HG03469 (cell line): ENCODE measurements around the gene GOLGA6C.
"Not testable (repeated sequence)": the region's sequence is repeated elsewhere in the genome, so short reads cannot be mapped to it uniquely, and the experiment has no call there.

ENCODE experiments used
- ATAC-seq: cut with Tn5 transposase; IDR thresholded peaks from one replicate; pipeline ENCODE4 v1.9.1; 2021; ENCODE audit warnings: mild to moderate bottlenecking, moderate library complexity, moderate number of reproducible peaks; ENCODE audit not compliant: unreplicated experiment

The GOLGA6C gene

GRCh38 chr15:75258034-75258433, at the start of gene GOLGA6C:
GOLGA6C (plus strand) TSS chr15:75258334; CDS start chr15:75258599, 265 bp downstream.
- ATAC-seq, result not testable (repeated sequence)

- no peak for ATAC-seq
Observed at GRCh38 chr15:75208501-75209288, 49.4 kb upstream of the GOLGA6C start.

- no peak for ATAC-seq
Observed at GRCh38 chr15:75209289-75209676, 48.9 kb upstream of the GOLGA6C start.

GRCh38 chr15:75210811-75211230, 47.3 kb upstream of the GOLGA6C start:
- no peak for ATAC-seq

- ATAC-seq, result no peak
Observed at GRCh38 chr15:75211436-75212199, 46.5 kb upstream of the GOLGA6C start.

- no peak for ATAC-seq
Observed at GRCh38 chr15:75212200-75212858, 45.8 kb upstream of the GOLGA6C start.

GRCh38 chr15:75213212-75213767, 44.8 kb upstream of the GOLGA6C start:
- ATAC-seq, result no peak

- ATAC-seq, result no peak
Observed at GRCh38 chr15:75213768-75214221, 44.3 kb upstream of the GOLGA6C start.

GRCh38 chr15:75214293-75215096, 43.6 kb upstream of the GOLGA6C start:
- no peak for ATAC-seq

- ATAC-seq, result no peak
Observed at GRCh38 chr15:75215107-75216004, 42.8 kb upstream of the GOLGA6C start.

GRCh38 chr15:75217012-75217411, 41.1 kb upstream of the GOLGA6C start:
- no peak for ATAC-seq

- ATAC-seq, result not testable (repeated sequence)
Observed at GRCh38 chr15:75217574-75217973, 40.6 kb upstream of the GOLGA6C start.

- not testable (repeated sequence) for ATAC-seq
Observed at GRCh38 chr15:75219507-75219929, 38.6 kb upstream of the GOLGA6C start.

- ATAC-seq, result no peak
Observed at GRCh38 chr15:75223688-75224087, 34.4 kb upstream of the GOLGA6C start.

- no peak for ATAC-seq
Observed at GRCh38 chr15:75224281-75224680, 33.9 kb upstream of the GOLGA6C start.

GRCh38 chr15:75225102-75225836, 32.9 kb upstream of the GOLGA6C start:
- ATAC-seq, result not testable (repeated sequence)

- ATAC-seq, result no peak
Observed at GRCh38 chr15:75225951-75226732, 32.0 kb upstream of the GOLGA6C start.

- ATAC-seq, result not testable (repeated sequence)
Observed at GRCh38 chr15:75227112-75227511, 31.0 kb upstream of the GOLGA6C start.
